NCI-H1092 (cell line): ENCODE measurements around the gene KDM7A.

ENCODE experiments used
- DNase-seq: peaks from one replicate; lab custom pipeline; 2025; lab: John Stamatoyannopoulos, UW

Gene KDM7A

DNA sequence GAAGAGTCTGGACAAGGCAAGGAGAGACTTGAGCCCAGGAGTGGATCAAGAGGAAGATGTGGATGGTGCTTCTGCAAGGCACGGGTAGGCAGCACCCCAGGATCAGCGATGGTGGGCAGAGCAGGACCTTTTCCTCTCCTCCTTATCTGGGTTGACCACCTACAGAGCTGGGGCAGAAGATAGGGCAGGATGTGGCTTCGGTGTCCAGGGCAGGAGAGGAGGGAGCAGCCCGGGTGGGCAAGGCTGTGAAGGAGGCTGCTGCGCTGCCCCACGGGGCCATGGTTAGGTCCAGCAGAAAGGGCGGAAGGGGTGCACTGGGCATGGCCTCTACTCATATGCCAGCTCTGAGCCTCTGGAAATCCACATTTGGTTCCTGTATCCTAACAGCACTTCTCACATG lies 94.0 kb downstream of the KDM7A start:
- DNase-seq, result no peak

GRCh38 chr7:140081774-140082425 lies 94.9 kb downstream of the KDM7A start:
- no peak for DNase-seq

DNA sequence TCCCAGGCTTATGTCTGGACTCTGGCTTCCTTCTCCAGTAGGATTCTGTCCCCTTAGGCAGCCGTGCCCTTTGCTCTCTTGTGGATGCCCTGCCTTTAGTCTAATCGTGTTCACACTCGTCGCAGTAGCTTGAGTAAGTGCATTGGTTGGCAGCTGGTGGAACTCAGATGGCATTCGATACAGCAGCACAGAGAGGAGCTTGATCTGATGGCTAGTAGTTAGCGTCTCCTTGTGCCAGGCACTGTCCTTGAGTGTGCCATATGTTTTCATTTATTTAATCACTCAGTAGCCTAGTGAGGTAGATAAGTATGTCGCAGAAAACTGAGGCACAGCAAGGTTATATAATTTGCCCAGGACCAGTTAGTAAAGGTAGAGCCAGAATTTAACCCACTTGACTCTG lies 95.9 kb downstream of the KDM7A start:
- DNase-seq, result no peak

- DNase-seq, result no peak
These were observed 97.7 kb downstream of the KDM7A start for GRCh38 chr7:140079121-140079536.

DNA sequence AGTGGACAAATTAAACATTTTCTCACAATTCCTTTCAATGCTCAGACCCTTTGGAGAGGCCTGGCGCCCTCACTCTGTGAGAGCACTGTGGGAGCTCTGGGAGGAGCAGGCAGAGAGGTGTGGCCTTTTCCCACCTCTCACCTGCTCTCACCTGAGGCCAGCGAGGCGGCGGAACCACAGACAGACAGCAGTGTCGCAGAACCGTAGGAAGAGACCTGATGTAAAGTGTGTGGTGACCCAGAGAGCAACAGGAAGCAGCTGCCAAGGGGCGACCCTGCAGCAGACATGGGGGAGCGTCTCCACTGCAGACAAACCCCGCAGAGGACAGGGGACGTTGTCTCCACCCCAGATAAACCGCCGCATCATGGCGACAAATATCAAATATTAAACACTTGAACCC lies 98.4 kb downstream of the KDM7A start:
- DNase-seq, result no peak

DNA sequence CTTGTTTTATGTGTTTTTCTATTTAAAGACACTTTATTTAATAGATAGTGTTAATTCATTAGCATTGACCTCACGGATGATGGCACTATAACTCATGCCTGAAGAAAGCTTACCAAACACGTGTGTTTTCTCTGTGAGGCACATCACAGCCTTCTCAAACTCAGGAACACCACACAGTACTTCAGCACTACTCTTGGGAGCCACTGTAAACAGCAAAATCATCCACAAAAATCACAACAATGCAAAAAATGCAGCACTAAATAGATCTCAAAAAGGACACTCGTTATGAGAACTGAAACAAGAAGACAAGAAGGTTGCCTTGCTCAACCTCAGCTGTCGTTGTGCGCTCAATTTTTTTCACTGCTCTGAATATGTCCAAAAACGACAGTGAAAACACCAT lies 102.0 kb downstream of the KDM7A start:
- no peak for DNase-seq

- DNase-seq, result no peak
These were observed 106.2 kb downstream of the KDM7A start for GRCh38 chr7:140070546-140070945.

DNA sequence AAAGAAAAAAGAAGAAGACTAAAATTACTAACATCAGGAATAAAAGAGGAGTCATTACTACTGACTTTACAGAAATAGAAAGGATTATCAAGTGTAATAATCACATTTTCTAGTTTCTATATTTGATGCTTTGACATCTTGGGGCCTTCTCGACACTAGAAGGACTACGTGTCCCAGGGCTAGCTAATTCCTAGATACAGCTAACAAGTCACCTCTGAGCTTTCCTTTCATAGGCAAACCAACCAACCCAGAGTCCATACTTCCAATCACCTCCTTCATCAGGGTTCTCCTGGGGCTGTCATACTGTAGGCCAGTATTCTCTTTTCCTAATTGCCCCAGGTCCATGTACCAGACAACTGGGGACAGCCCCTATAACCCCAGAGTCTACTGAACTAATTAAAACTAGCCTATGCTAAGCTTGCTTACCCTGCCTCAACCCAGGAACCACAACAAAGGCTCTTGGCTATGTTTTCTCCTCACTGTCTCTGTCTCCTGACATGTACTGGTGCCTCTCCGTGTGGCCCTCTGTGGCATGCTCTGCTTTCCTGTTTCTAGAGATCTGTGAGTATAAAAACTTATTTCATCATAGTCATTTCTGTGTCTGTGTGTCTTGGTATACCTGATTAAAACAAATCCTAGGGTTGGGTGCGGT lies 107.4 kb downstream of the KDM7A start:
- DNase-seq, result no peak

- DNase-seq, result no peak
These were observed 108.8 kb downstream of the KDM7A start for GRCh38 chr7:140068033-140068432.

DNA sequence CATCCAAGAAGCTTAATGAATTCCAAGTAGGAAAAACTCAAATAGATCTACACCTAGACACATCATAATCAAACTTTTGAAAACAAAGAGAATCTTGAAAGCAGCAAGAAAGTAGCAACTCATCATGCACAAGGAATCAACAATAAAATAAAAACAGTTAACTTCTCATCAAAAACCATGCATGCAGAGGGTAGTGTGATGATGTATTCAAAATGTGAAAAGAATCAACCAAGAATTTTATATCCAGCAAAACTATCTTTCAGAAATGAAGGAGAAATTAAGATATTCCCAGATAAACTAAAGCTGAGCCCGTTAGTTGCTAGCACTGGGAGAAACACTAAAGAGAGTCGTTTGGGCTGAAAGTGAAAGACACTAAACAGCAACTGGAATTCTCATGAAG lies 109.7 kb downstream of the KDM7A start:
- no peak for DNase-seq

GRCh38 chr7:140062528-140063299 lies 114.1 kb downstream of the KDM7A start, which contains the start of gene PARP12:
Gene PARP12, minus strand, starts transcription at chr7:140062951. Its CDS starts 104 bp downstream, at chr7:140062847.
- DNase-seq, result peak; percentile 68

GRCh38 chr7:140062118-140062527 lies 114.7 kb downstream of the KDM7A start:
- DNase-seq, result no peak

DNA sequence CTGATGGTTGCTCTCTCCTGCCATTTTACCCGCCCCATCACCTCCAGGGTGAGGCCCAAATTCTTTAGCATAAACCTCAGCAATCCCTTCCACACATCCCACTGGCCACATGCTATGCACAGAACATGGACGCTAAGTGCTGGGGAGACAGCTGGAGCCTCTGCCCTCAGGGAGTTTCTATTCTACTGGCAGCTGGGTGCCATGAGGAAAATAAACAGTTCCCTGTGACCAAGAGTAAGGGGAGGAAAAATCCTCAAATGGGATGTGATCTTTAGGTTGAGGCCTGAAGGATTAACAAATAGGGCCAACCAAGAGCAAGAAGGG lies 115.2 kb downstream of the KDM7A start:
- no peak for DNase-seq

DNA sequence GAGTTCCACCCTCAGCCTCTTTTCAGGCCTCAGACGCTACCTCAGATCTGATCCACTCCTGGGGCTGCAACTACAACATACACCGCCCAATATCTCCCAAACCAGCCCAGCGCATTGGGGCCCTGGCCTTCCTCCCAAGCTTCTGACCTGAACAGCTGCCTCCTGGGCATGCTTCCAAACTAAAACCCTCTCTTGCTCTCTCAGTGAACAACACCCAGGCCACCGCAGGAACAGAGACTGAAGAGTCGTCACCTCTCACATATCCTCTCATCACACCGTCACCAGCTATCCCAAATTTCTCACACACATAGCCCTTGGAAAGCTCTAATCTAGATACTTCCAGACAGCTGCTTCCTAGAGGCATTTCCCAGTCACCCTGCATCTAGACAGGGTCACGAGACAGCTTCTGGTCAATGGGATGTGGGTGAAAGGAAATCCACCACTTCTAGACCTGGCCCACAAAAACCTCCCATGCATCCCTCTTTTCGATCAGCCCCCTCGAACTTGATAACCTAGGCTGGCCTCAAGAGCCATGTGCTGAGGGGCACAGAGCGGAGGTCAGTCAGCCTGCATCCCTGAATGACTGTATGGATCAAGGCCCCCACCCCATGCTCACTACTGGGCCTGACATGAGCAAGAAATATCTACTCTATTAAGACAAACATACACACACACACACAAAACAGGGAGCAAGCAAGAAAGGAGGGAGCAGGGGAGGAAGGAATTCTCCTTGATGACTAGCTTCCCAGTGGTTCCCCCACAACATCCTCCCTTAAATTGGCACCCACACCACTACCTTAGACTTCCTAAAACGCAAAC lies 115.8 kb downstream of the KDM7A start:
- DNase-seq, result peak; percentile 82

DNA sequence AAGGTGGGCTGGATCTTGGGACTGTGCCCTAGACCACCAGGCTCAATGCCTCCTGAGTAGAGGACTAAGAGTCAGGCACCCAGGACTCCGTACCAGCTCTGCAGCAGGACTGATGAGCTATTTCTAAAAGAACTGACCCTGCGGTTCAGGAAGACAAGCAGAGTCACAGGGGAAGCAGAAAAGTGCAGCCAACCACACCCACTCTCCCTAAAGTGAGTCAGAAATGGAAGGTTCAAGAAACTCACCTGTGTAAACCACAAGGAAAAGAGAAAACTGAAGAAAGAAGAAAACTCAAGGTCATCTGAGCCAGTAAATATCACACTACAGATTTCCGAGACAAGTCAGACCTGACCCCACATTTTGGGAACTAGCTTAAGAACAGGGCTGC lies 116.5 kb downstream of the KDM7A start:
- DNase-seq, result no peak

- DNase-seq, result peak; percentile 14
These were observed 117.2 kb downstream of the KDM7A start for GRCh38 chr7:140059273-140060242.

DNA sequence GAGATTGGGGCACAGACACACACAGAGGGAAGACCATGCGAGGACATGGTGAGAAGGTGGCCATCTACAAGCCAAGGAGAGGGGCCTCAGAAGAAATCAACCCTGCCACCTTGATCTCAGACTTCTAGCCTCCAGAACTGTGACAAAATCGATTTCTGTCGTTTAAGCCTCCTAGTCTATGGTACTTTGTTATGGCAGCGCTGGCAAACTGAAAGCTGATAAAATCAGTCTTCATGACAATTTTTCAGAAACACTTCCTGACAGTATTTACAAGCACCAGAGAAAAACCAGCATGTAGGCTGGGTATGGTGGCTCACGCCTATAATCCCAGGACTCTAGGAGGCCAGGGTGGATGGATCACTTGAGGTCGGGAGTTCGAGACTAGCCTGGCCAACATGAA lies 118.3 kb downstream of the KDM7A start:
- no peak for DNase-seq

- no peak for DNase-seq
These were observed 119.6 kb downstream of the KDM7A start for GRCh38 chr7:140057143-140057535.

DNA sequence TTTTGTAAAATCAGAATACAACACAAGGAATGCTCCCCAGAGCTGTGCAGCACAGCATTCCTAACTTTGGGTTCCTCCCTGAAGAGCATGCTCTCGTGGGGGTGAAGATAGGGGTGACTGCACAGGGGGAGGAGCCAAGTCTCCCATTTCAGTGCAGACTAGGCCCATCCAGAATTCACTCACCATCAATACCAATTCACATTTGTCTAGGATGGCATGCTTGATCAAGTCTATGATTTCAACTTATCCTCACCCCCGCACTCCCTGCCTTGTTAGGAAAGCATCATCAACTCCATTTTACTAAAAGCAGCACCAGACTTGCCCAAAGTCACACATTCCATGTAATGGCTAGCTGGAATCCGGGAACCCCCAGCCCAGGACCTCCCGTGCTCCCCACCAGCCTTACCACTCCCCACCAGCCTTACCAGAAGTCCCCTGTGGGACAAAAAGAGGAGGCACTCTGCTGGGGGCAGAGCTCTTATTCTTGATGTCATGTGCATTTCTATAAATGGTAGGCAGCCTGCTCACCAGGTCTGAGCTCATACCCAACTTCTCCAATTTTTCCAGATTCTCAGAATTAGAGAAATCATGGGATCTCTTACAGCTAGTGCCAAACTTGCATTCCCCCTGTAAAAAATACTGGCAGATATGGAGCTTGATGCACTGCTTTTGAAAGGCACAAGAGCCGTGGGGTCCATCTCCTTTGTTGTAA lies 120.2 kb downstream of the KDM7A start:
- no peak for DNase-seq

- DNase-seq, result no peak
These were observed 121.0 kb downstream of the KDM7A start for GRCh38 chr7:140055833-140056232.

- DNase-seq, result no peak
These were observed 122.0 kb downstream of the KDM7A start for GRCh38 chr7:140054751-140055150.
